Medulla oblongata (tissue), 1 donor: ENCODE results near the gene MAPRE3.
A peak's percentile ranks its signal among the peaks of the same experiment; 100 is the strongest.

Source experiments
- DNase-seq: peaks from one replicate; pipeline ENCODE4 v3.0.0-alpha.2; 2015; ENCODE audit errors: extremely low spot score

The MAPRE3 gene

DNA sequence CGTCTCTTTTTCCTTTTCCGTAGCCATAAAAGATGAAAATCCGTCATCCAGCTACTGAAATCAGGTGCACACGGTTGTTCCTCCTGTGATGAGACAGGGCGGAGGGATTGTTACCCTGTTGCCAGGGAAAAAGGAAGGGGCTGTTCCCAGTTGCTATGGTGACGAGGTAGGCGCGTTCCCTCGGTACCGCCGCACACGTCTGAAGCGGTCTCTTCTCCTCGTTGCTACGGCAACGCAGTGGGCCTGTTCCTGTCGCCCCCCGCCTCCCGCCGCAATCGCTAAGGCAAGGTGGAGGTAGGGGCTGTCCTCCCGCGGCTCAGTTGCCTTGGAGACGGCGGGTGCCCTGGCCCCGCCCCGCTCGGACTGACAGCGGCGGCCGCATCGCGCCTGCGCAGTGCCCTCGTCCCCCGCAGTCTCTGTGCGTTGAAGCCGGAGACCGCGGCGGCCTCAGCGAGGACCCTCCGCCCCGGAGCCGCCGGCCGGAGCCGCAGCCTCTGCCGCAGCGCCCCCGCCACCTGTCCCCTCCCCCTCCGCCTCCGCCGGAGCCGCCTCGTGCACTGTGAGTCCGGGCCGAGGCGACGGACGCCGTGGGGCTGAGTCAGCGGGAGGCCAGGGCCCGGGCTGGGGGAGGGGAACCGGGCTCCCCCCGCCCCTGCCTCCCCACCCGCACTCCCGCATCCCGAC is at the start of gene MAPRE3:
Gene MAPRE3, plus strand, starts transcription at position 394 of the 684 bp plus-strand sequence. CDS start 51,582 bp downstream, outside the sequence.
- DNase-seq, result peak; percentile 83

DNA sequence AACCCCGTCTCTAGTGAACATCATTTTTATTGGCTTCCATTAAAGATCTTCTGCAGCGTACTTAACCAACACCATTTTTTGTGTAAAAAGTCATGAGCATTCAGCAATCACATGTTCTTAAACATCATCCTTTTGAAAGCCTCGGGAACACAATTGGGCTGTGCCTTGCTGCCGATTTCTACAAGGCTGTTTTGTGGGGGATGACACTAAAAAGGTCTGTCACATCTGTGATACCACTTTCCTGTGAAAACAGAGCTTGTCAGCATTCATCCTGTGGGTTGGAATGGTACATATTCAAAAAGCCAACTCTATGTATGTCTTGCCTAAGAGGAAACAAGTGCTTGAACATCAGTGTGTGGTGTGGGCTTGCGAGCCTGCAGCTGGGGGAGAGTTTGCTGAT is 49.1 kb upstream of the MAPRE3 start:
- DNase-seq, result no peak

DNA sequence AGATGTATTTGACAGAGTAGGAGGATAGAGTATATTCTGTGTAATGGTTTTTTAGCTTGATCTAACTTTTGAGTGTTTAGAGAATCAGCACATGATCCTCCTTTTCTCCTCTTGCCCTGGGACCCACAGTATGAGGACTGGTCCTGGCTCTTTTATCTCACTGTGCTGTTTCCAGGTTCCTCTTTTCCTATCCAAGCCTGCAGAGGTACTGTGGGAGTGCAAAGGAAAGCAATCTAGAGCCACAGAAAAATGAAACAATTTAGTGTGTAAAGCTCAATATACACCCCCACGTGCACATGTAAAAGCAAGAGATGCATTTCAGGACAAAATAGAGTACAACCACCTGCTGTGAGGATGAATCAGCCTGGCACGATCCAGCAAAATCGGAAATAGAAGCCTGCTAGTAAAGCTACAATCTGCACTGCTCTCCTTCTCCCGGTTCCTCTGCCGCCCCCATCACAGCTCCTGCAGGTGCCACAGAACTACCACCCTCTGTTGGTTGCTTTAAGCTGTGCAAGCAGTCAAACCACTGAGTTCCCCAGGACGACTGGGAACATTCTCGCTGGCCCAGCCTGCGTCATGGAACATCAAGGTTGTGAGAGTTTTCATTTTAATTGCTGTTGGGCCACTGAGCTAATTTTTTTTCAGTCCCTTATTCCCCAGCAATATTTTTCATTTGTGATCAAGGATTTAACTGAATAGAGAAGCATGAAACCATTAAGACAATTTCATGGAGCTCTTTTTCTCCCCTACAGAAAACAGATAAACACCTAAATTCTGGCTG is 47.8 kb upstream of the MAPRE3 start:
- DNase-seq, result peak; percentile 87

DNA sequence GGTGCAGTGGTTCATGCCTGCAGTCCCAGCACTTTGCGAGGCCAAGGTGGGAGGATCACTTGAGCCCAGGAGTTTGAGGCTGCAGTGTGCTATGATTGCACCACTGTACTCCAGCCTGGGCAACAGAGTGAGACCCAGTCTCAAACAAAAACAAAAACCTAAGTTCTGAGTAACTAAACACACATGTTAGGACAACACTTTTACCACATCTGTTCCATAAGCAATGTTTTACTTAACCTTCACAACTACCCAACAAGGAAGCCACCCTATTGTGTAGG is 47.3 kb upstream of the MAPRE3 start:
- peak; percentile 5 for DNase-seq

DNA sequence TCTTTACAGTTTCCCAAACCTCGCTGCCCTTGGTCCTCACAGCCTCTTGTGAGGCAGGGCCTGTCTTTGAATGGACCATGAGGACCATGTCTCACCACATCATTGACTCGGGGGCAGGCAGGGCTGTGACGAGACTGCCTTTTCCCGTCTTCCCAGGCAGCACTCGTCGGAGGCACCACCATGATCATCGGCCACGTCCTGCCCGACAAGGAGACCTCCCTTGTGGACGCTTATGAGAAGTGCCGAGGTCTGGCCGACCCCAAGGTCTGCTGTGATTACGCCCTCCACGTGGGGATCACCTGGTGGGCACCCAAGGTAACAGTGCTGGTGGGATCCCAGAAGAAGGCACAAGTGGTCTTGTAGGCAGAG is 45.7 kb upstream of the MAPRE3 start:
- DNase-seq, result no peak

DNA sequence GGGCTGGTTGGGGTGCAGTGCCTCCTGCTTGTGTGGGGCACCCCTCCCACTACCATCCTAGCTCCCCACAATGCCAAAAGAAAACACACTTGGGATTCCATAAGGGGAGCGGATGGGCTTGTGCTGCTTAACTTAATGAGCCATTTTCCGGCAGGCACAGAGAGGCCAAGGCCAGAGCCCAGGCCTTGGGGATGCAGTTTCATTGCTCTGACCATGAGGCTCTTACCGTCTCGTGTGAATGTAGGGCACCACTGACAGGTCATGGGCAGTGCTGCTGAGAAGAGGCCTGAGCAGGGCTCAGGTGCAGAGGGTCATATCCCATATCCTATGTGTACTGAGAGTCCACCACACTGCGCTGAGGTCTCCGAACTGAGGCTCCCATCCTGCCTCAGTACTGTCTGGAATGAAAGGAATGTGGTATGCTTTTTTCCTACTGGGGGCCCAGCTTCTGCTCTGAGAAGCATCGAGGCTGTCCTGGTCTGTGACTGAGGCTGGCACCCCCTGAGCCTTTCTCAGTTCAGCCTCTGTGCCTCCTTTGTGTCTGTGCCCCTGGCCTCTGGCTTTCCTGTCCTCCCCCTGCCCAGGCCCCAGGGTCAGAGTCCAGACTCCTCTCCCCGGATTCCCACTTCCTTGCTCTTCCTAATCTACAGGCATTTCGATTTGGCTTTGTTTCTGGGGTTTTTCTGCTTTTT is 45.2 kb upstream of the MAPRE3 start:
- no peak for DNase-seq

DNA sequence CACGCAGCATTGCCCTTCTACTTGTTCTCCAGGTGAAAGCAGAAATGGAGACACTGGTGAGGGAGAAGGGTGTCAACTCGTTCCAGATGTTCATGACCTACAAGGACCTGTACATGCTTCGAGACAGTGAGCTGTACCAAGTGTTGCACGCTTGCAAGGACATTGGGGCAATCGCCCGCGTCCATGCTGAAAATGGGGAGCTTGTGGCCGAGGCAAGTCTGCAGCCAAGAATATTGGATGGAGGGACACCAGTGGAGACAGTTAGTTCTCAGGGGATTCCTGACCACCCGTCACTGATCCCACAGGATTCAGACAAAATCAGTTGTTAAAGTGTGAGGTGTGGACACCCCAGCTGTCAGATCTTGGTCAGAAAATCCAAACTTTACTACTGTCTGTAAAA is 43.2 kb upstream of the MAPRE3 start:
- DNase-seq, result no peak

DNA sequence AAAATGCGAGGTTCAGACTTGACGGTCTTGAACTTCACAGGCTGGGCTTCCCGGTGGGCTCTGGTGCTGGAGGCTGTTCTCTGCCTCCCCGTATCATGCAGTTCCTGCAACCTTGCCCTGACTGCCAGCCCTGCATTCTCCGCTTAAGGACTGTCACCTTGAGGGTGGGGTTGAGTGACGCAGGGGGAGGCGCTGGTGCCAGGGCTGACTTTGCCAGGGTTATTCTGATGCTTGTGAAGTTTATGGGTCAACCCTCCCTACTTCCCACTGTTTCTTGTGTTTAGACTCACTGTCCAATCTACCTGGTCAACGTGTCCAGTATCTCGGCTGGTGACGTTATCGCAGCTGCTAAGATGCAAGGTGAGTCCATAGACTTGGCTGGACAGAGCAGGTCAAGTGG is 37.5 kb upstream of the MAPRE3 start:
- DNase-seq, result no peak

DNA sequence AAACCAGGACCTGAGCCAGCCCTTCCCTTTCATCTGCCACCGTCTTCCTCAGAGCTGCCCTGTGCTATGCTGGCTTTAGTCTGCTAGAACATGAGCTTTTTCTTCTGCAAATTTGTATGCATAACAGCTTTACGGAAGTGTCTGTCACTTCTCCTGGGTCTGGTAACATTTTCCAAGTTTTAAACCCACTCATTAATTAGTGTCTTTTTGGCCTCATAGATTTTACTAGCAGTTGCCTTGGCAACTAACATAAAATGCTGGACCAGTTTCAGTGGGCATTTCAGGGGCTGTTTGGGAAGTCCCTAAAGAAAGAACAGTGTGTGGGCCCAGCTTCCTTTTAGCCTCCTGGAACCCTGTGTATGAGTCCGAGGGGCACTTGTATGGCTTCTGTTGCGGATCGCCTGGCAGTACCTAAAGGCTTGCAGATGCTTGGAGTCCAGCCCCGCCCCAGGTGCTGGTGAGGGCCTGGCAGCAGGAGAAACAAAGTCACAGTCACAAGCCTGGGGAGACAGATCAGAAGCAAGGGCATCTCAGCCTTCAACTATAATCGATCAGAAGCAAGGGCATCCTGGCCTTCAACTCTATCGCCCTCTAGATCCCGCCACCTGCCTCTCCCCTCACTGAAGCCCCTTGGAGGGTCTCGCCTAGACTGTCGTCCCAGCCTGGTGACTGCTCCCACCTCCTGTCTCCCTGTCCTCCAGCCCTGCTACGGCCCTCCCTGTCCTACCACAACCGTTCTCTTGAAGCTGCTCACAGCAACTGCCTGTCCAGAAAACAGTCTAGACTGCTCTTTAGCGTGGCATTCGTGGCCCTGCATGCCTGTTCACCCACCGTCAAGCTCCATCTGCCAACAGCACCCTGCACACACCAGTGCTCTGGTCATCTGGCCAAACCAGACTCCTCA is 36.8 kb upstream of the MAPRE3 start:
- no peak for DNase-seq

DNA sequence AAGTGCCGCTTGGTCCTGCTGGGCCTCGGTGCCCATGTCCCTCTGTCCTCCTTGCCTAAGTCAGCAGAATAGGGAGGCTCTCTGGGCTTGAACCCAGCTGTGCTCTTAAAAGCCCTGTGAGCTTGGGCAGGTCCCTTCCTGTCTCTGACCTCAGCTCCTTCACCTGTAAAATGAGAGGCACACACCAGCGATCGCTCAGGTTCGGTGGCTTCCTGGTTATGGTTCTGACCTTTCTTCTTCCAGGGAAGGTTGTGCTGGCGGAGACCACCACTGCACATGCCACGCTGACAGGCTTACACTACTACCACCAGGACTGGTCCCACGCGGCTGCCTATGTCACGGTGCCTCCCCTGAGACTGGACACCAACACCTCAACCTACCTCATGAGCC is 36.1 kb upstream of the MAPRE3 start:
- no peak for DNase-seq

DNA sequence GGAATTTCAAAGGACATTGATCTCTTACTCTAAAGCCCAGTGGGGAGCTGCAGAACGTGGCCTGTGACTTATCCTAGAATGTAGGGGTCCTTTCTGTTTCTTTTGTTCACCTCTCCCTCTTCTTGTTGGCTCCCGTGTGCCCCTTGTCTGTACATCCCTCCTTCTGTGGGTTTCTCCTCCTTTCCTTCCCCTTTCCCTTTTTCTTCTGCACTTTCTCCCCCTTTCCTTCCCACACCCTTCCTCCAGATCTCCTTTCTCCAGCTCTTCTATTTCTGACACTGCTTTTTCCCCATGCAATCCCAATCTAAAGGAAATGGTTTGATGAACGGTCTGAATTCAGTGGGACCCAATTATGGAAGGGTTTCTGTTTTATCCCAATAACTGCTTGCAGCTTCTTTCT is 35.5 kb upstream of the MAPRE3 start:
- DNase-seq, result no peak

DNA sequence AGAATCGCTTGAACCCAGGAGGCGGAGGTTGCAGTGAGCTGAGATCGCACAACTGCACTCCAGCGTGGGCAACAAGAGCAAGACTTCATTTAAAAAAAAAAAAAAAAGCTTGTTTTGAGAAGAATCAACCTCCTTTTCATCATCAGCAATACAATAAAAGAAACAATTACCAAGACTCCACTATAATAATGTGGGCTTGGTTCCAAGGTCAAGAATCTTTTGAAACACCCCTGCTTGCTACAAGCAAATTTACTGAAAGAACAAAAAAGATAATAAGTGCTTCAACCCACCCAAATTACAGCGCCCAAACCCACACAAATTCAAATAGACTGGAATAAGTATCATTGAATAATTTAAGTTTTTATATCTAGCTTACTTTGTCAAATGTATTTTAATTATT is 33.6 kb upstream of the MAPRE3 start:
- no peak for DNase-seq

DNA sequence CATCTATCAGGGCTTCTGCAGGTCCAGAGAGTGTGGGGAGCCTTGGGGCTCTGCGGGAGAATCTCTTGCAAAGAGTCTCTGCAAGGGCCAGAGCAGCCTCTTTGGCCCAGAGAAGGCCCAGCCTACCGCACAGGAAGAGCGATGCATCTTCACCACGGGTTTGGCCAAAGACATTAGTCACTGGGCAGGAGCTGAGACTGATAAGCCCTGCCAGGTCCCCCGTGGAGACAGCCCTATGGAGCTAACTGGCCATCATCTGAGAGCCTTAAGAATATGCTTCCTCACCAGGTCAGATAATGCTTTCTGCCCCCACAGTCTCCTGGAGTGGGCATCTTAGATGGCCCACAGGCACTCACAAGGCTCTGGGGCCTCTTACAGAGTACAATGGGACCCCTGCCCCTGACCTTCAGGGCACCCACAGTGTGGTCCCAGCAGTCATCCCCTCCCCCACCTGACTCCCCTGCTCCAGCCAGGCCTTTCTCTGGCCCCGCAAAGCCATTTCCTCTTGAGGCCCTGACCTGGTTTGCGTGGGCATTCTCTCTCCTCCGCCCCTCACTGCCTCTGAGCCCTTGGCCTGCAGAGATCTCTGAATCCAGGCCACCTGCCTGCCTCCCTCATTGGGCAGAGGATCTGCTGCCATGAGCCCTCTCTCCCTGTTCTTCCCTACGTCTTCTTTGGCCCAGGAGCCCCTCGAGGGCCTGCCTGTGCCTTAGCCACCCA is 31.9 kb upstream of the MAPRE3 start:
- DNase-seq, result no peak

DNA sequence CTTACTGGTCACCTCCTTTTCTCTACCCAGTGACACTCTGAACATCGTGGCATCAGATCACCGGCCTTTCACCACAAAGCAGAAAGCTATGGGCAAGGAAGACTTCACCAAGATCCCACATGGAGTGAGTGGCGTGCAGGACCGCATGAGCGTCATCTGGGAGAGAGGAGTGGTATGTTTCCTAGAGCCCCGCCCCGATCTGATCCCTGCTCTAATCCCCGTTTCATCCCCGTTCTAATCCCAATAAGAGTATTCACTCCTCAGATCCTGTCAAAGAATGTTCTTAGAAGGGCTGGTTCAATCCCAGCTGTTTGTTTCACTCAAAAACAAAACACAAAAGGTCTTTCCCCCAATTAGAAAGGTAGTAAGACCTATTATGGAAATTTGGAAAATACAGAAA is 30.4 kb upstream of the MAPRE3 start:
- no peak for DNase-seq

DNA sequence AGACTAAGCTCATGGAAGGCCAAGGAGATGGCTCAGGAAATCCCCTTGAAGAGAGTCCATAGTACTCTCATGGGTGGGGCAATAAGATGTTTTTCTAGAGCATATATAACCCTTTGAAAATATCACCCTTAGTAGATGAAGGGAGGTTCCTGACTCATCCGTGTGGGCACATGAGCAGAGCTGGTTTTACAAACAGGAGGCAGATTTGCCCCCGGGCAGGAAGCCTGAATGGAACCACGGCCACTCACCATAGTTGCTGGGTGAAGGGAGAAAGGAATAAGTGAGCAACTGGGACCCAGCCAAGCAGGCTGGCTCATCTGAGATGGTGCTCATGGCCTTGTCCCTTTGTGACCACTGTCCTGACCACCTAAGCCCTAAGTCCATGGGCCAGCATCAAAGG is 29.0 kb upstream of the MAPRE3 start:
- DNase-seq, result no peak

DNA sequence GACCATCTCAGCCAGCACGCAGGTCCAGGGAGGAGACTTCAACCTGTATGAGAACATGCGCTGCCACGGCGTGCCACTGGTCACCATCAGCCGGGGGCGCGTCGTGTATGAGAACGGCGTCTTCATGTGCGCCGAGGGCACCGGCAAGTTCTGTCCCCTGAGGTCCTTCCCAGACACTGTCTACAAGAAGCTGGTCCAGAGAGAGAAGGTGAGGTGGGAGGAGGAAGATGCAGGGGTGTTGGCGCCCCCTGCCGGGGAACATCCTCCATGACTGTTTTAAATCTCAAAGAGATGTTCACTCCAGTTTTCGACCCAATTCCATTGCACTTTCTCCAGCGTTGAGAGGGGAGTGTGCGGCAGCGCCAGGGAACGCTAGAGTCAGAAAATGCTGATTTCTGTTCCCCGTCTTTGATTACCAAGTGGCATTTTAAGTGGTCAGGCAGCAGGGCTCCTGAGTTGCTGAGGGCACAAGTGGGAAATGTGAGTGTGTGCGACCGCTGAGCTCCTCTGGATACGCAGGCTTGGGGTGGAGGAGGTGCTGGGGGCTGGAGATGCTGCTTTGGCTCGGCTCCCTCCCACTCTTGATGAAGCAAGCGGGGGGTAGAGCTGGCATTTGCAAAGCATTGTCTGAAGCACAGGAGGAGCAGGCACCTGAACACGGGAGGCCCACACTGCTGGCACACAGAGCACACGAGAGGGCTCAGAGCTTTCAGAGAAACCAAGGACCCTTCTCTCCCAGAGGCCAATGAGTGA is 27.7 kb upstream of the MAPRE3 start:
- peak; percentile 75 for DNase-seq

DNA sequence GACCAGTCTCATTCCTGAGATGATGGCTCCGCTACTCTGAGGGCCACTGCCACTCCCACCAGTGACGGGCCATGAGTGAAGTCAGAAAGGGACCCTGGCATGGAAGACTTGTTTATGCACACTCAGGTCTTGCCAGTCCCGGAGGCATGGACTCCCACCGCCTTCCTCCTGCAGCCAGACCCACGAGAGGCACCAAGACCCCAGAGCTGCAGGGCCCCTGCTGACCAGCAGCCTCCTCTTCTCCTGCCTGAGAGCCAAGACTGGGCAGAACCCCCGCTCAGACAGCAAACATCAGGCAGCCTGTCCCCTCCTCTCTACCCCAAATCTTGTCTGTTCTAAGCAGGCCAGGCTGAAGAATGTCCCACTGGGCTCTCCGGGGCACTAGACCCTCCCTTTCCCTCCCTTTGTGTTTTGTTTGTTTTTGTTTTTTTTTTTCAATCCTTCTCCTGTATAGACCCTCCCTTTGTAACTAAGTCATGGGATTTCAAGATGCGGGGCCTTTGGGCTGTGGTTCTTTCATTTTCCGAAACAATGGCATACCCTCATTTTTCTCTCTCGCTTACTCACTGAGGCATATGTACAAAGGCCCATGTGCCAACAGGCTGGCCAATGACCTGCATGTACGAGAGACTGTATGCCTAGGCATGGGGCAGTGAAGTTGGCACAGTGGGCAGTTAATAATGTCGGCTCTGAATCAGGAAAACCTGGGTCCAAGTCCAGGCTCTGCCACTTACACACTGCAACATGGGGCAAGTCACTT is 24.3 kb upstream of the MAPRE3 start:
- peak; percentile 66 for DNase-seq

DNA sequence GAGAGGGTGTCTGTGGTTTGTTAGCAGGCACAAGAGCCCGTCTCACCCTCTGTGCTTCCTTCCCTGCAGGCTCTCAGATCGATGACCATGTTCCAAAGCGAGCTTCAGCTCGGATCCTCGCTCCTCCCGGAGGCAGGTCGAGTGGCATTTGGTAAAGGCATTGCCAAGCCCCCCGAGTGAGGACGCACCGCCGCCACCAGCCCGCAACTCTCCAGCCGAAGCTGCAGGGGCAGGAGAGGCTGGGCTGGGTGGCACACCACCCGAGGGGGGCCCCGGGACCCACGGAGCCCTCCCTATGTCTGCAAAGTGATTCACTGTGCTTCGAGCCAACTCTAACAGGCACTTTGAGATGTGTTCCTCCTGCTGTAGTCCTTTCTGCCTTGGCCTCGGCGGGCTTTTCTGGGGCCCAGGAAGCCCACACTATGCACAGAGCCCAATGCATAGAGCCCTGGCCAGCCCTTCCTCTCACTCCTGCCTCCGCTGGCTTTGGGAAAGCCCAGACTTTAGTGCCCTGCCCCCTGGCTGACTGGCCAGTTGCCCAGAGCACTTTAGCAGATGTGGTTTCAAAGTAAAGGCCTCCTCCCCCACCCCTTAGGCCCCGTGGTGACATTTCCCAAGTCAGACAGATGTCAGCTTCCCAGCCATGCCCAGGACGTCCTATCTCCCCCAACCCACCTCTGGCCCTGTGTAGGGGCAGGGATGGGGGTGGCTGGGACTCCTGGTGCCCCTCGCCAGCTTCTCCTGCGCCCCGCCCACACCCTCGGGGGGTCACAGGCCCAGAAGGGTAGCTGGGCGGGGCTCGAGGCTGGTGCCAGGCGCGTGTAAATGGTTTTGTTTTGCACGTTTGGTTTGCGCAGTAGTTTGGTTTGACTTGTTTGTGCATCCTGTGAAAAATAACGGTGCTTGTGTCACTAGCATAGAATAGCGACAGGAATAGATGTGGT is 23.3 kb upstream of the MAPRE3 start:
- peak; percentile 44 for DNase-seq

DNA sequence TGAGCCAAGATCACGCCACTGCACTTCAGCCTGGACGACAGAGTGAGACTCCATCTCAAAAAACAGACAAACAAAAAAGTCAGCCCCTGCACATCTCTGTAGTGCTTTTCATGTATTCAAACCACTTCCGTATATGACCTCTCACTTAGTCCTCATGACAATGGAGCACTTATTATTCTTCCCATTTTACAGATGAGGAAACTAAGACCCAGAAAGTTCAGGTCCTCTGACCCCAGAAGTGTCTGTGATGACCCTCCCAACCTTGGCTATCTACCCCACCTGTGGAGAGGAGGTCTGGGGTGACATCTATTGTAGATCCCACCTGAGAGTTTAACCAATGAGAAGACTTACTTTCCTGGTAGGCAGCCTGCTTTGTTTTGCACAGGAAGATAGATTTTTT is 21.6 kb upstream of the MAPRE3 start:
- DNase-seq, result no peak
